HEK293T (cell line): ENCODE results near the gene ZNF32.

Experiments
- BHLHE40 ChIP-seq: fragments of 450-650 bp; IDR thresholded peaks from 2 replicates; pipeline ENCODE4 v1.6.1; 2016; ENCODE audit warnings: mild to moderate bottlenecking, moderate library complexity, borderline replicate concordance
- ELF4 ChIP-seq: fragments of 450-650 bp; IDR thresholded peaks from 2 replicates; pipeline ENCODE4 v1.6.1; 2017; ENCODE audit warnings: antibody characterized with exemption
- FOXA1 ChIP-seq: fragments of 450-650 bp; IDR thresholded peaks from 2 replicates; pipeline ENCODE4 v1.6.1; 2016; ENCODE audit warnings: mild to moderate bottlenecking
- FOXK2 ChIP-seq: fragments of 450-650 bp; IDR thresholded peaks from 2 replicates; pipeline ENCODE4 v1.6.1; 2016; ENCODE audit warnings: mild to moderate bottlenecking
- FOXM1 ChIP-seq: fragments of 450-650 bp; IDR thresholded peaks from 2 replicates; pipeline ENCODE4 v1.6.1; 2017; ENCODE audit warnings: mild to moderate bottlenecking, borderline replicate concordance
- HDGF ChIP-seq: fragments of 450-650 bp; IDR thresholded peaks from 2 replicates; pipeline ENCODE4 v1.6.1; 2017; ENCODE audit warnings: antibody characterized with exemption, borderline replicate concordance
- L3MBTL2 ChIP-seq: fragments of 450-650 bp; conservative IDR thresholded peaks from 2 replicates; pipeline ENCODE4 v1.6.1; 2016; ENCODE audit warnings: mild to moderate bottlenecking
- LEF1 ChIP-seq: fragments of 450-650 bp; IDR thresholded peaks from 2 replicates; pipeline ENCODE4 v1.6.1; 2017; ENCODE audit warnings: mild to moderate bottlenecking, borderline replicate concordance
- NFRKB ChIP-seq: fragments of 450-650 bp; IDR thresholded peaks from 2 replicates; pipeline ENCODE4 v1.6.1; 2016; ENCODE audit warnings: mild to moderate bottlenecking, moderate library complexity
- SP1 ChIP-seq: fragments of 450-650 bp; IDR thresholded peaks from 2 replicates; pipeline ENCODE4 v1.6.1; 2017
- SUZ12 ChIP-seq: fragments of 450-650 bp; IDR thresholded peaks from 2 replicates; pipeline ENCODE4 v1.6.1; 2016; ENCODE audit warnings: mild to moderate bottlenecking
- TARDBP ChIP-seq: fragments of 450-650 bp; IDR thresholded peaks from 2 replicates; pipeline ENCODE4 v1.6.1; 2016
- ZNF384 ChIP-seq: fragments of 450-650 bp; IDR thresholded peaks from 2 replicates; pipeline ENCODE4 v1.6.1; 2016

GRCh38 chr10:43685744-43686143 is 37.1 kb upstream of the ZNF32 start:
- TF ChIP-seq BHLHE40 (no peak), FOXK2 (no peak), SP1 (no peak), FOXM1 (no peak), SUZ12 (no peak), FOXA1 (no peak), NFRKB (no peak), L3MBTL2 (no peak), ELF4 (no peak), ZNF384 (no peak), TARDBP (no peak), HDGF (no peak), LEF1 (no peak)
